H9 (cell line): ENCODE measurements around the gene PGAM4. TPM values are rescaled to one million over a fixed set of nuclear protein-coding genes. Genes with fewer than 3 reads are reported as not detected.

Source experiments
- DNase-seq: peaks from one replicate; pipeline ENCODE4 v3.0.0-alpha.2; 2017
- H2AFZ ChIP-seq: one replicate; pipeline ENCODE4 v1.6.1; 2013; ENCODE audit warnings: mild to moderate bottlenecking, low read length, control low read depth, moderate library complexity
- H2AK5ac ChIP-seq: 2 replicates; pipeline ENCODE4 v1.6.1; 2013; ENCODE audit warnings: low read length, control low read depth, mixed read lengths; ENCODE audit not compliant: insufficient read length
- H2BK120ac ChIP-seq: one replicate; pipeline ENCODE4 v1.6.1; 2013; ENCODE audit warnings: low read depth, mild to moderate bottlenecking, low read length, control low read depth, inconsistent platforms; ENCODE audit not compliant: poor library complexity, severe bottlenecking
- H2BK12ac ChIP-seq: 2 replicates; pipeline ENCODE4 v1.6.1; 2013; ENCODE audit warnings: low read length, control low read depth, mixed read lengths, low read depth; ENCODE audit not compliant: insufficient read length
- H2BK15ac ChIP-seq: 2 replicates; pipeline ENCODE4 v1.6.1; 2013; ENCODE audit warnings: low read depth, low read length, control low read depth
- H2BK20ac ChIP-seq: one replicate; pipeline ENCODE4 v1.6.1; 2013; ENCODE audit warnings: low read depth, mild to moderate bottlenecking, low read length, control low read depth, inconsistent platforms; ENCODE audit not compliant: poor library complexity, severe bottlenecking
- H2BK5ac ChIP-seq: 2 replicates; pipeline ENCODE4 v1.6.1; 2013; ENCODE audit warnings: low read length, control low read depth, mixed read lengths; ENCODE audit not compliant: insufficient read length
- H3K14ac ChIP-seq: 2 replicates; pipeline ENCODE4 v1.6.1; 2013; ENCODE audit warnings: low read length, control low read depth; ENCODE audit not compliant: insufficient read depth
- H3K18ac ChIP-seq: 2 replicates; pipeline ENCODE4 v1.6.1; 2013; ENCODE audit warnings: low read depth, mild to moderate bottlenecking, mixed read lengths, low read length, control low read depth; ENCODE audit not compliant: insufficient read length
- H3K23ac ChIP-seq: 2 replicates; pipeline ENCODE4 v1.6.1; 2013; ENCODE audit warnings: low read length, control low read depth, mixed read lengths, low read depth; ENCODE audit not compliant: insufficient read length
- H3K23me2 ChIP-seq: 2 replicates; pipeline ENCODE4 v1.6.1; 2013; ENCODE audit warnings: low read depth, mild to moderate bottlenecking, mixed read lengths, low read length, control low read depth; ENCODE audit not compliant: insufficient read length, poor library complexity, severe bottlenecking
- H3K27ac ChIP-seq: 2 replicates; pipeline ENCODE4 v1.5.1; 2013; ENCODE audit warnings: low read length, control low read depth, mixed read lengths, low read depth; ENCODE audit not compliant: insufficient read length
- H3K27me3 ChIP-seq: 2 replicates; pipeline ENCODE4 v1.6.1; 2013; ENCODE audit warnings: low read length, control low read depth, inconsistent platforms; ENCODE audit not compliant: insufficient read depth
- H3K4ac ChIP-seq: 2 replicates; pipeline ENCODE4 v1.6.1; 2013; ENCODE audit warnings: low read depth, mild to moderate bottlenecking, control low read depth, inconsistent platforms, low read length, moderate library complexity
- H3K4me1 ChIP-seq: 2 replicates; pipeline ENCODE4 v1.6.1; 2013; ENCODE audit warnings: low read length, control low read depth, inconsistent platforms; ENCODE audit not compliant: insufficient read depth
- H3K4me2 ChIP-seq: 2 replicates; pipeline ENCODE4 v1.6.1; 2013; ENCODE audit warnings: low read length, control low read depth, mixed read lengths; ENCODE audit not compliant: insufficient read length, insufficient read depth
- H3K56ac ChIP-seq: 2 replicates; pipeline ENCODE4 v1.6.1; 2013; ENCODE audit warnings: low read depth, mild to moderate bottlenecking, mixed read lengths, low read length, control low read depth; ENCODE audit not compliant: insufficient read length
- H3K79me1 ChIP-seq: 2 replicates; pipeline ENCODE4 v1.6.1; 2013; ENCODE audit warnings: low read depth, mild to moderate bottlenecking, moderate library complexity, low read length, control low read depth, inconsistent platforms; ENCODE audit not compliant: insufficient read depth, poor library complexity, severe bottlenecking
- H3K79me2 ChIP-seq: 2 replicates; pipeline ENCODE4 v1.6.1; 2013; ENCODE audit warnings: low read length, control low read depth, inconsistent platforms; ENCODE audit not compliant: insufficient read depth
- H3K9ac ChIP-seq: 2 replicates; pipeline ENCODE4 v1.6.1; 2013; ENCODE audit warnings: low read length, control low read depth, mixed read lengths; ENCODE audit not compliant: insufficient read length; ENCODE audit errors: extremely low read depth
- H3K9me3 ChIP-seq: one replicate; pipeline ENCODE4 v1.6.1; 2013; ENCODE audit warnings: low read depth, low read length, inconsistent platforms; ENCODE audit not compliant: control insufficient read depth
- H3T11ph ChIP-seq: one replicate; pipeline ENCODE4 v1.6.1; 2013; ENCODE audit warnings: mild to moderate bottlenecking, low read length, control low read depth, inconsistent platforms
- H4K20me1 ChIP-seq: one replicate; pipeline ENCODE4 v1.6.1; 2013; ENCODE audit not compliant: control insufficient read depth, insufficient read length, insufficient read depth
- H4K5ac ChIP-seq: 2 replicates; pipeline ENCODE4 v1.6.1; 2013; ENCODE audit warnings: low read depth, mild to moderate bottlenecking, mixed read lengths, low read length, control low read depth; ENCODE audit not compliant: insufficient read length
- H4K8ac ChIP-seq: replicated peaks from 2 replicates; pipeline ENCODE4 v1.6.1; 2013; ENCODE audit warnings: low read length, control low read depth, mixed read lengths, low read depth; ENCODE audit not compliant: insufficient read length
- H4K91ac ChIP-seq: 2 replicates; pipeline ENCODE4 v1.6.1; 2013; ENCODE audit warnings: low read depth, mild to moderate bottlenecking, moderate library complexity, mixed read lengths, low read length, control low read depth; ENCODE audit not compliant: insufficient read length
- H3K27ac Mint-ChIP-seq, 3 experiments: 2 replicates in 2 of 3; 3 replicates in 1 of 3; pipeline ENCODE4 v1.8.0; 2020 to 2021; ENCODE audit warnings: mixed read lengths in 3 of 3, mild to moderate bottlenecking in 1 of 3, moderate library complexity in 1 of 3
- H3K27me3 Mint-ChIP-seq: 2 replicates; pipeline ENCODE4 v1.8.0; 2021; ENCODE audit warnings: low read depth, mild to moderate bottlenecking, moderate library complexity, mixed read lengths
- H3K36me3 Mint-ChIP-seq, 3 experiments: 2 replicates in 2 of 3; 3 replicates in 1 of 3; pipeline ENCODE4 v1.8.0; 2020 to 2021; ENCODE audit warnings: low read depth in 3 of 3, mixed read lengths in 3 of 3; ENCODE audit not compliant: insufficient read depth in 1 of 3
- H3K4me1 Mint-ChIP-seq, 2 experiments: 2 replicates each; pipeline ENCODE4 v1.8.0; 2020; ENCODE audit warnings: mixed read lengths in 2 of 2
- H3K4me3 Mint-ChIP-seq, 2 experiments: 2 replicates in 1 of 2; 3 replicates in 1 of 2; pipeline ENCODE4 v1.8.0; 2020 to 2021; ENCODE audit warnings: mild to moderate bottlenecking in 2 of 2, mixed read lengths in 2 of 2, moderate library complexity in 1 of 2
- H3K9me3 Mint-ChIP-seq, 2 experiments: 2 replicates in 1 of 2; 3 replicates in 1 of 2; pipeline ENCODE4 v1.8.0; 2020; ENCODE audit warnings: mild to moderate bottlenecking in 2 of 2, mixed read lengths in 2 of 2, moderate library complexity in 1 of 2
- total RNA-seq: library from RNA; stranded (reverse); gene quantifications from 2 replicates; pipeline ENCODE4 v1.2.1, GENCODE V29; 2021
- TF ChIP-seq, protein P1 (sequence below): fragments of 200-600 bp; sonication (generic); conservative IDR thresholded peaks from 3 replicates; pipeline ENCODE4 v1.8.0; 2021; ENCODE audit warnings: antibody characterized with exemption, mild to moderate bottlenecking

The PGAM4 gene
- total RNA-seq, 1 experiment from 2014 or later = 0.52 TPM

DNA sequence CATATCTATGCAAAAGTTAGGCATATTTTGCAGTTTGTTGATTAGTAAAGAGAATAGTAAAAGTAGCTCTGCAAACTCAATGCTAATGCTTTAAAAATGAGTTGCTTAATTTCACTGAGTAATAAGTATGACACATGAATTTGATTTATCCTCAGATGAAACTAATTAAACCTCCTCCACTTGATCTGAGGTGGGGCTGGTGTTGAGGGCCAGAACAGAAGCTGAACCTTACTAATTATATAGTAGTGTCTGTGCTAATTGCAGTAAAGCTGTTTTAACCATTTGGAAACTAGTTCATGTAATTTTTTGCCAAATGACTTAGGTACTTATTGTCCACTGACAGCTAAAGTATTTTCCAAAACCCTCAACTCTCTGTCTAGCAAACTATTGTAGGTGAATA lies 7.7 kb upstream of the PGAM4 start:
- no peak overlapping the region for H3T11ph ChIP-seq
- H4K91ac ChIP-seq = no peak overlapping the region
- H3K23me2 ChIP-seq = no peaks in the 10 kb centered on the region
- H2BK15ac ChIP-seq = no peak overlapping the region
- H3K4ac ChIP-seq = no peak overlapping the region
- H3K4me2 ChIP-seq = no peak overlapping the region
- H3K27me3 ChIP-seq = no peaks in the 10 kb centered on the region
- H3K9ac ChIP-seq = no peak overlapping the region
- no peaks in the 10 kb centered on the region for H3K79me2 ChIP-seq
- no peak overlapping the region for H2BK20ac ChIP-seq
- H2BK5ac ChIP-seq = no peak overlapping the region
- Mint-ChIP-seq H3K9me3 (peaks cover 46 to 55% of the 10 kb centered on the region in 2 experiments), H3K4me1 (no peaks in the 10 kb centered on the region), H3K36me3 (no peaks in the 10 kb centered on the region), H3K27ac (no peak overlapping the region), H3K4me3 (no peak overlapping the region), H3K27me3 (no peaks in the 10 kb centered on the region)
- H2AK5ac ChIP-seq = no peak overlapping the region
- TF ChIP-seq, protein P1, sequence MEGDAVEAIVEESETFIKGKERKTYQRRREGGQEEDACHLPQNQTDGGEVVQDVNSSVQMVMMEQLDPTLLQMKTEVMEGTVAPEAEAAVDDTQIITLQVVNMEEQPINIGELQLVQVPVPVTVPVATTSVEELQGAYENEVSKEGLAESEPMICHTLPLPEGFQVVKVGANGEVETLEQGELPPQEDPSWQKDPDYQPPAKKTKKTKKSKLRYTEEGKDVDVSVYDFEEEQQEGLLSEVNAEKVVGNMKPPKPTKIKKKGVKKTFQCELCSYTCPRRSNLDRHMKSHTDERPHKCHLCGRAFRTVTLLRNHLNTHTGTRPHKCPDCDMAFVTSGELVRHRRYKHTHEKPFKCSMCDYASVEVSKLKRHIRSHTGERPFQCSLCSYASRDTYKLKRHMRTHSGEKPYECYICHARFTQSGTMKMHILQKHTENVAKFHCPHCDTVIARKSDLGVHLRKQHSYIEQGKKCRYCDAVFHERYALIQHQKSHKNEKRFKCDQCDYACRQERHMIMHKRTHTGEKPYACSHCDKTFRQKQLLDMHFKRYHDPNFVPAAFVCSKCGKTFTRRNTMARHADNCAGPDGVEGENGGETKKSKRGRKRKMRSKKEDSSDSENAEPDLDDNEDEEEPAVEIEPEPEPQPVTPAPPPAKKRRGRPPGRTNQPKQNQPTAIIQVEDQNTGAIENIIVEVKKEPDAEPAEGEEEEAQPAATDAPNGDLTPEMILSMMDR = no peak
- H2AFZ ChIP-seq = no peak overlapping the region
- H3K18ac ChIP-seq = no peak overlapping the region
- H4K20me1 ChIP-seq = no peaks in the 10 kb centered on the region
- H3K4me1 ChIP-seq = no peaks in the 10 kb centered on the region
- H3K27ac ChIP-seq = no peak overlapping the region
- no peak overlapping the region for H2BK120ac ChIP-seq
- no peak overlapping the region for H3K14ac ChIP-seq
- H2BK12ac ChIP-seq = no peak overlapping the region
- H3K9me3 ChIP-seq = no peaks in the 10 kb centered on the region
- no peak overlapping the region for H4K8ac ChIP-seq
- DNase-seq = no peak
- H3K79me1 ChIP-seq = no peaks in the 10 kb centered on the region
- no peak overlapping the region for H3K23ac ChIP-seq
- no peak overlapping the region for H4K5ac ChIP-seq
- H3K56ac ChIP-seq = no peak overlapping the region
